ENCODE measurements around the gene SLC43A3. TPM values are rescaled to one million over a fixed set of nuclear protein-coding genes. Genes with fewer than 3 reads are reported as not detected.

The SLC43A3 gene
- 10 to 100 TPM; 14.5 to 20.8 (median 17.5) TPM for polyA plus RNA-seq (ENCODE audit: low read depth in 6 of 6)

GRCh38 chr11:57426929-57427726 lies at the start of gene SLC43A3:
Gene SLC43A3, minus strand, starts transcription at chr11:57427121. Its CDS starts 949 bp downstream, at chr11:57426172.
- Mint-ChIP-seq H3K4me1 (peaks cover 30 to 47% (median 39%) of the 10 kb centered on the region in 3 donors), H3K4me3 (peak within 1 kb of the TSS; percentile 81 to 96 (median 90))

GRCh38 chr11:57476047-57476756 lies 49.3 kb upstream of the SLC43A3 start:
- Mint-ChIP-seq H3K27me3 (peaks cover 0 to 17% (median 8%) of the 10 kb centered on the region in 3 donors), H3K4me1 (peaks cover 35 to 46% (median 37%) of the 10 kb centered on the region in 3 donors), H3K9me3 (no peaks in the 10 kb centered on the region), H3K36me3 (no peaks in the 10 kb centered on the region), H3K4me3 (peak overlapping the region; percentile 76 to 94 (median 86)), H3K27ac (no peak overlapping the region)
- ATAC-seq (ENCODE audit: low read depth in 2 of 2) (peak; percentile 48 to 56), DNase-seq (peak; percentile 32)

More at GRCh38 chr11:57426929-57427726, at the start of gene SLC43A3:
- Mint-ChIP-seq H3K27me3 (no peaks in the 10 kb centered on the region), H3K9me3 (no peaks in the 10 kb centered on the region), H3K36me3 (peaks cover 0 to 6% of the 10 kb centered on the region in 2 donors), H3K27ac (peak within 1 kb of the TSS; percentile 69 to 92 (median 89))
- peak; percentile 65 for DNase-seq
- ATAC-seq (ENCODE audit: low read depth in 2 of 2) = peak; percentile 78 to 83

DNA sequence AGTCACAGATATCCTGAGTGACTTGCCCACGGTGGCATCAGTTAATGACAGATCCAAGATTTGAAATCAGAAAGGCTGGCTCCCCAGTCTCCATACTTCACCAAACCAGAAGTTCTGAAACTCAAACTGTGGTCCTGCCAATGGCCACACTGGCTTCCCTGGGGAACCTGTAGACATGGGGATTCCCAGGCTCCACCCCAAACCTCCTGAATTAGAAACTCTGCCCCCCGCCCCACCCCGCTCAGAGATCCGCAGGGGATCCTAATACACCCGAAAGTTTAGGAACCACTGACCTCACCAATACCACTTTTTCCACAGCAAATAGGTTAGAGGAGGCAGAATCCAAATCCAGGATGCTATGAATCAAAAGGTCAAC lies 48.7 kb upstream of the SLC43A3 start:
- Mint-ChIP-seq H3K27ac (peak overlapping the region in 1 of 6 donors; percentile 47), H3K36me3 (no peaks in the 10 kb centered on the region), H3K27me3 (peaks cover 0 to 17% (median 8%) of the 10 kb centered on the region in 3 donors), H3K4me1 (peaks cover 32 to 43% (median 34%) of the 10 kb centered on the region in 3 donors), H3K4me3 (peak overlapping the region; percentile 76 to 94 (median 84)), H3K9me3 (no peaks in the 10 kb centered on the region)
- ATAC-seq (ENCODE audit: low read depth in 2 of 2) (no peak), DNase-seq (no peak)

- no peak overlapping the region for H3K27ac Mint-ChIP-seq
- DNase-seq (no peak), ATAC-seq (ENCODE audit: low read depth in 2 of 2) (no peak)
- H3K4me3 Mint-ChIP-seq = peak overlapping the region in 7 of 8 donors; percentile 29 to 94 (median 84)
- H3K36me3 Mint-ChIP-seq = no peaks in the 10 kb centered on the region
- no peaks in the 10 kb centered on the region for H3K9me3 Mint-ChIP-seq
- peaks cover 30 to 41% (median 32%) of the 10 kb centered on the region in 3 donors for H3K4me1 Mint-ChIP-seq
- H3K27me3 Mint-ChIP-seq = peaks cover 0 to 17% (median 8%) of the 10 kb centered on the region in 3 donors
These were observed 48.3 kb upstream of the SLC43A3 start for GRCh38 chr11:57475191-57475590.

DNA sequence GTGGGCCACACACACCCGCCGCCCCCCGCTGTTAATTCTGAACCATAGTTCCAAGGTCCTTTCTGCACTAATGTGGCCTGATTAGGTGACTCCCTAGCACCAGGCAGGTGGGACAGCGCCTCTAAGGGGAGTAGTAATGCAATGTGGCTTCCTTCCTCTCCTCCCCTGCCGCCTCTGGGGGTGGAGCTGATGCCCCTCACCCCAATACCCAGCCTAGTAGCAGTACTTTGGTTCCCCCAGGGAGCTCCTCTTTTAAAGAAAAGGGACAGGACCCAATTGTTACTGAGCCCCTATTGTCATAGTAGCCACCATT lies 47.8 kb upstream of the SLC43A3 start:
- ATAC-seq (ENCODE audit: low read depth in 2 of 2) = no peak
- Mint-ChIP-seq H3K4me1 (peaks cover 27 to 39% (median 31%) of the 10 kb centered on the region in 3 donors), H3K9me3 (no peaks in the 10 kb centered on the region), H3K4me3 (peak overlapping the region in 6 of 8 donors; percentile 15 to 84 (median 35)), H3K36me3 (no peaks in the 10 kb centered on the region), H3K27ac (no peak overlapping the region), H3K27me3 (peaks cover 0 to 17% (median 8%) of the 10 kb centered on the region in 3 donors)
- DNase-seq = no peak

DNA sequence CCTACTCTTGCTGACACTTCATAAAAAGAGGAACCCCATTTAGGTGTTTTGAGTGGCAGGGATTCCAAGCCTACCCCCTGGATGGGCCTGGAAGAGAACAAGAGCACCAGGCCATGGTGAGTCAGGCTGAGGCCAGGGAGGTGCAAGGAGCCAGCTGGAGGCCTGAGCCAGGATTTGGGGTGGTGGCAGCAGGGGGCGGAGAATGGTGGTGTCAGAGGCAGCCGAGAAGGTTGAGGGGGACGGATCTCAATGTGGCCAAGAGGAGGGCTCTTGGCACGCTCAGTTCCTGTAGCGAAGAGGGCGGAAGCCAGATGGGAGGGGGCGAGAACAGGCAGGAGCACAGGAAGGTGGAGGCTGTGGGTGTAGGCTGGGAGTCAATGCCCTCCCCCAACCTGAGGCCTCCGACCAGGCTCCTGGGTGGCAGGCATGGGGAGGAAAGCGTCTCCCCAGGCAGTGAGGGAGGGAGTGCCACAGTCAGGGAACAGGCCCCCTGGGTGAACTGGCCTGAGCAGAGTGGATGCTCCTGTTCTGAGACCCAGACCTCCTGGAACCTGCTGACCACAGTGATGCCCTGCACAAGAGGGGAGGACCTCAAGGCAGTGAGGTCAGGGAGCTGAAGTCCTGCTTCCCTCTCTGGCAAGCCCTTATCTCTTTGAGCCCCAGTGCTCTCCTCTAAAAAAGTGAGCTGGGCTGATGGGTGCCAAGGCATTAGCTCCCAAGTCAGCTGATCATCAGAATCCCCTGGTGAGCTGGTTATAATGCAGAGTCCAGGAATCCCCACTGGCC lies 47.3 kb upstream of the SLC43A3 start:
- peak overlapping the region in 6 of 8 donors; percentile 45 to 76 (median 67) for H3K4me3 Mint-ChIP-seq
- H3K9me3 Mint-ChIP-seq = no peaks in the 10 kb centered on the region
- DNase-seq = no peak
- H3K27ac Mint-ChIP-seq = peak overlapping the region in 3 of 6 donors; percentile 12 to 88 (median 83)
- peak in 1 of 2 donors; percentile 24 for ATAC-seq (ENCODE audit: low read depth in 2 of 2)
- peaks cover 27 to 37% (median 28%) of the 10 kb centered on the region in 3 donors for H3K4me1 Mint-ChIP-seq
- peaks cover 0 to 17% (median 8%) of the 10 kb centered on the region in 3 donors for H3K27me3 Mint-ChIP-seq
- no peaks in the 10 kb centered on the region for H3K36me3 Mint-ChIP-seq

DNA sequence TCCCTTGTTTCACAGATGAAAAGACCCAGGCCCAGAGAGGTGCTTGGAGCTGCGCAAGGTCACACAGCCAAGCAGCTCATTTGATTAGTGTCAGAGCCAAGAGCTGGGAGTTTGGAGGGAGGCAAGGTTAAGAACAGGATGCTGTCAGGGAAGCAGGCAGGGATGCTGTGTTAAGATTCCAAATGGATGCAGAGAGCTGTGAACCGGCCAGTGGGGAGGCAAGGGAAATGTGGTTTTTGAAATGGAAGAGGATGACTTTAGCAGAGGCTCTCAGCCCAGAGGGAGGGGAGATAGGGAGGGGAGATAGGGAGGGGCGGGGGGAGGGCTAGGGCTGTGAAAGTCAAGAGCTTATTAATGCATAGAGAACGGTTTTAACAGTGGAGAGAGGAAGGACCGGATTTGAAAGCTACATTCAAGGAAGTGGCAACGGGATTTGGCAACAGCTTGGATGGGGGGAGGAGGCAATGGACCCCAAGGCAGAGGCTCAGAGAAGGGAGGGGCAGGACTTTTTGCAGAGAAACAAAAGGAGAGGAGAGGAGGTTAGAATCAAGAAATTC lies 46.4 kb upstream of the SLC43A3 start:
- no peak for DNase-seq
- H3K4me3 Mint-ChIP-seq = peak overlapping the region in 4 of 8 donors; percentile 32 to 77 (median 55)
- H3K27me3 Mint-ChIP-seq = peaks cover 3 to 17% (median 8%) of the 10 kb centered on the region in 3 donors

GRCh38 chr11:57471496-57471895 lies 44.6 kb upstream of the SLC43A3 start:
- H3K36me3 Mint-ChIP-seq = no peaks in the 10 kb centered on the region
- H3K4me1 Mint-ChIP-seq = peaks cover 21 to 29% (median 26%) of the 10 kb centered on the region in 3 donors
- H3K27ac Mint-ChIP-seq = no peak overlapping the region
- peaks cover 8 to 11% (median 10%) of the 10 kb centered on the region in 3 donors for H3K27me3 Mint-ChIP-seq
- peak overlapping the region in 1 of 8 donors; percentile 27 for H3K4me3 Mint-ChIP-seq
- ATAC-seq (ENCODE audit: low read depth in 2 of 2) (no peak), DNase-seq (no peak)
- H3K9me3 Mint-ChIP-seq = no peaks in the 10 kb centered on the region

More for the DNA sequence above, 46.4 kb upstream of the SLC43A3 start:
- no peak for ATAC-seq (ENCODE audit: low read depth in 2 of 2)
- Mint-ChIP-seq H3K4me1 (peaks cover 27 to 37% (median 28%) of the 10 kb centered on the region in 3 donors), H3K36me3 (no peaks in the 10 kb centered on the region), H3K27ac (peak overlapping the region in 1 of 6 donors; percentile 2), H3K9me3 (no peaks in the 10 kb centered on the region)

GRCh38 chr11:57469268-57469667 lies 42.3 kb upstream of the SLC43A3 start:
- DNase-seq (no peak), ATAC-seq (ENCODE audit: low read depth in 2 of 2) (no peak)
- Mint-ChIP-seq H3K4me1 (peaks cover 6 to 15% (median 11%) of the 10 kb centered on the region in 3 donors), H3K27me3 (peaks cover 8 to 10% (median 10%) of the 10 kb centered on the region in 3 donors), H3K36me3 (no peaks in the 10 kb centered on the region), H3K27ac (no peak overlapping the region), H3K9me3 (no peaks in the 10 kb centered on the region), H3K4me3 (no peak overlapping the region)

GRCh38 chr11:57468276-57468675 lies 41.4 kb upstream of the SLC43A3 start:
- Mint-ChIP-seq H3K4me1 (peaks cover 0 to 7% (median 2%) of the 10 kb centered on the region in 3 donors), H3K9me3 (no peaks in the 10 kb centered on the region), H3K27ac (peak overlapping the region in 2 of 6 donors; percentile 42 to 74), H3K27me3 (peaks cover 3 to 10% (median 4%) of the 10 kb centered on the region in 3 donors), H3K36me3 (no peaks in the 10 kb centered on the region), H3K4me3 (no peak overlapping the region)
- DNase-seq (no peak), ATAC-seq (ENCODE audit: low read depth in 2 of 2) (no peak)

- Mint-ChIP-seq H3K4me1 (peaks cover 0 to 5% (median 0%) of the 10 kb centered on the region in 3 donors), H3K36me3 (no peaks in the 10 kb centered on the region), H3K4me3 (no peak overlapping the region), H3K9me3 (no peaks in the 10 kb centered on the region), H3K27ac (no peak overlapping the region), H3K27me3 (peaks cover 0 to 14% (median 4%) of the 10 kb centered on the region in 3 donors)
- DNase-seq (no peak), ATAC-seq (ENCODE audit: low read depth in 2 of 2) (no peak)
These were observed 40.7 kb upstream of the SLC43A3 start for GRCh38 chr11:57467508-57468157.

GRCh38 chr11:57466680-57467079 lies 39.8 kb upstream of the SLC43A3 start:
- DNase-seq = no peak
- no peak overlapping the region for H3K4me3 Mint-ChIP-seq
- no peak for ATAC-seq (ENCODE audit: low read depth in 2 of 2)
- no peaks in the 10 kb centered on the region for H3K36me3 Mint-ChIP-seq
- no peaks in the 10 kb centered on the region for H3K9me3 Mint-ChIP-seq
- peaks cover under 1 to 5% (median 1%) of the 10 kb centered on the region in 3 donors for H3K4me1 Mint-ChIP-seq
- H3K27ac Mint-ChIP-seq = no peak overlapping the region
- peaks cover 0 to 20% (median 3%) of the 10 kb centered on the region in 3 donors for H3K27me3 Mint-ChIP-seq

All from naive B cell (primary cell).